Cardiac muscle cell (in vitro differentiated cells and primary cell): ENCODE measurements around the gene SRRT. TPM values are rescaled to one million over a fixed set of nuclear protein-coding genes. Genes with fewer than 3 reads are reported as not detected.

ENCODE experiments used
- DNase-seq, 2 donors: peaks; one replicate each; pipeline versions ENCODE4 v3.0.0 to v3.0.0-alpha.2; 2010 to 2017; ENCODE audit warnings: low read depth in 1 of 2, low spot score in 1 of 2
- H3K27ac ChIP-seq: fragments of 200-600 bp; sonication (generic); 2 replicates; pipeline ENCODE4 v1.5.1; 2016
- H3K27me3 ChIP-seq: fragments of 200-600 bp; sonication (generic); 2 replicates; pipeline ENCODE4 v1.6.0; 2016; ENCODE audit warnings: control low read depth
- H3K36me3 ChIP-seq: fragments of 200-600 bp; sonication (generic); 2 replicates; pipeline ENCODE4 v1.5.1; 2016; ENCODE audit warnings: control low read depth
- H3K4me1 ChIP-seq: fragments of 200-600 bp; sonication (generic); 2 replicates; pipeline ENCODE4 v1.8.1; 2017; ENCODE audit warnings: low read depth, mild to moderate bottlenecking, mixed run types
- H3K4me3 ChIP-seq: fragments of 200-600 bp; sonication (generic); 2 replicates; pipeline ENCODE4 v1.5.1; 2016; ENCODE audit warnings: mild to moderate bottlenecking
- H3K9me3 ChIP-seq: fragments of 200-600 bp; sonication (generic); 2 replicates; pipeline ENCODE4 v1.5.1; 2017; ENCODE audit warnings: low read depth, mild to moderate bottlenecking, control low read depth
- polyA plus RNA-seq: library from polyadenylated mRNA; unstranded; fragments of >200 nt; fragmentation: Nextera tagmentation; extraction: Ambion mirVana; gene quantifications from 2 replicates; pipeline ENCODE4 v1.2.1, GENCODE V29; 2016
- total RNA-seq: library from RNA; depleted of rRNA; stranded (reverse); fragments of >200 nt; gene quantifications from 2 replicates; pipeline ENCODE4 v1.2.3, GENCODE V29; 2016
- TF ChIP-seq, protein P1 (sequence below): IDR thresholded peaks from 2 replicates; pipeline ENCODE4 v1.5.1; 2012; ENCODE audit warnings: low read depth, mild to moderate bottlenecking, low read length

SRRT gene
- total and polyA plus RNA-seq, 2 experiments from 2014 or later = 78.6 to 148 TPM

DNA sequence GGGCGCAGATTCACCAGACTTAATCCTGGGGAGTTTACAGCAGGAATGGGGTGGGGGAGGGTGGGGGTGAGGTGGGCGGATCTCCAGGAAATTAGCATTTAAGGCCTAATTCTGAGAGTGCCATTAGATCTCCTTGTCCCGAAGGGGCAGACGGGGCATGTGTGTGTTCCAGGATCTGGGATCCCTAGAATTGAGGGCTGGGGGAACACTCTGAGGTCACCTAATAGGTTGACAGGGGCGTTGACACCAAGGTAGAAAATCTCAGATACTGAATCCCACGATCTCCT, 38.1 kb upstream of the SRRT start:
- Histone ChIP-seq H3K4me1 (peaks cover 18% of the 10 kb centered on the region), H3K9me3 (no peaks in the 10 kb centered on the region), H3K4me3 (peak overlapping the region; percentile 15), H3K27ac (peak overlapping the region; percentile 59), H3K36me3 (no peaks in the 10 kb centered on the region), H3K27me3 (no peaks in the 10 kb centered on the region)
- TF ChIP-seq, protein P1, sequence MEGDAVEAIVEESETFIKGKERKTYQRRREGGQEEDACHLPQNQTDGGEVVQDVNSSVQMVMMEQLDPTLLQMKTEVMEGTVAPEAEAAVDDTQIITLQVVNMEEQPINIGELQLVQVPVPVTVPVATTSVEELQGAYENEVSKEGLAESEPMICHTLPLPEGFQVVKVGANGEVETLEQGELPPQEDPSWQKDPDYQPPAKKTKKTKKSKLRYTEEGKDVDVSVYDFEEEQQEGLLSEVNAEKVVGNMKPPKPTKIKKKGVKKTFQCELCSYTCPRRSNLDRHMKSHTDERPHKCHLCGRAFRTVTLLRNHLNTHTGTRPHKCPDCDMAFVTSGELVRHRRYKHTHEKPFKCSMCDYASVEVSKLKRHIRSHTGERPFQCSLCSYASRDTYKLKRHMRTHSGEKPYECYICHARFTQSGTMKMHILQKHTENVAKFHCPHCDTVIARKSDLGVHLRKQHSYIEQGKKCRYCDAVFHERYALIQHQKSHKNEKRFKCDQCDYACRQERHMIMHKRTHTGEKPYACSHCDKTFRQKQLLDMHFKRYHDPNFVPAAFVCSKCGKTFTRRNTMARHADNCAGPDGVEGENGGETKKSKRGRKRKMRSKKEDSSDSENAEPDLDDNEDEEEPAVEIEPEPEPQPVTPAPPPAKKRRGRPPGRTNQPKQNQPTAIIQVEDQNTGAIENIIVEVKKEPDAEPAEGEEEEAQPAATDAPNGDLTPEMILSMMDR = no peak
- no peak for DNase-seq

DNA sequence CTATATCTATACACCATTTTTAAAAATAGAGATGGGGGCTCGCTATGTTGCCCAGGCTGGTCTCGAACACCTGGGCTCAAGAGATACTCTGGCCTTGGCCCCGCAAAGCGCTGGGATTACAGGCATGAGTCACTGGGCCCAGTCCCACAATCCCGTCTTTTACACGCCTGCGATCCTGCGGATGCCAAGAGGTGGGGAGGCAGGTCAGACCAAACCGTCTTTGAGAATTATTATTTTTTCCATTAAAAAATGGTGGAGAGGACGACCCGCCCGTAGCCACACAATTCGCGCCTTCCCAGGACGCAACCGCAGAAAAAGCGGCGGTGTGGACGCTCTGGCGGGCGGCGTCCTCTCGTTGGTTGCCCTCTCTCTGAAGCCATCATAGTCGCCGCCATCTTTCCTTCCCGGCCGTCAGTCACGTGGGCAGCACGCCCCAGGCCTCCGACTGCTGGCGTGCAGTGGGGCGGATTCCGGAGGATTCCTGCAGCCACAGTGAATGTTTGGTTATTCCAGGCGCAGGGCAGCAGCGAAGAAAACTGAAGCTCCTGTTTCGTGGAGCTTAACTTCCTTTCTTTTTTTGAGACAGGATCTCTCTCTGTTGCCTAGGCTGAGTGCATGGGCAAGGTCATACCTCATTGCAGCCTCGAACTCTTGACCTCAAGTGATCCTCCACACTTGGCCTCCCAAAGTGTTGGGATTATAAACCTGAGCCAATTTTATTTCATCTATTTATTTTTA, 37.6 kb upstream of the SRRT start:
- Histone ChIP-seq H3K36me3 (no peaks in the 10 kb centered on the region), H3K9me3 (no peaks in the 10 kb centered on the region), H3K4me1 (peaks cover 18% of the 10 kb centered on the region), H3K4me3 (peak overlapping the region; percentile 15), H3K27ac (peak overlapping the region; percentile 59), H3K27me3 (no peaks in the 10 kb centered on the region)
- TF ChIP-seq, protein P1 = no peak
- DNase-seq = peak; percentile 93 to 96

DNA sequence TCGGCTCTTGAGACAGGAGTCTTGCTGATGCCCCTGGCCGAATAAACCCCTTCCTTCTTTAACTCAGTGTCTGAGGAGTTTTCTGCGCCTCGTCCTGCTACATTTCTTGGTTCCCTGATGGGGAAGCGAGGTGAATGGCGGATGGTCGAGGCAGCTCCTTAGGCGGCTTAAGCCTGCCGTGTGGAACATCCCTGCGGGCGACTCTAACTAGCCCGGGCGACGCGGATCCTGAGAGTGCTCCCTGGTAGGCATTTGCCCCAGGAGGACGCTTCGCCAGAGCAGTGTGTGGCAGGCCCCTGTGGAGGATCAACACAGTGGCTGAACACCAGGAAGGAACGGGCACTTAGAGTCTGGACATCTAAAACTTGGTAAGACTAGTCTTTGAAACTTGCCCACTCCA, 35.5 kb upstream of the SRRT start:
- H3K4me1 ChIP-seq = peaks cover 18% of the 10 kb centered on the region

DNA sequence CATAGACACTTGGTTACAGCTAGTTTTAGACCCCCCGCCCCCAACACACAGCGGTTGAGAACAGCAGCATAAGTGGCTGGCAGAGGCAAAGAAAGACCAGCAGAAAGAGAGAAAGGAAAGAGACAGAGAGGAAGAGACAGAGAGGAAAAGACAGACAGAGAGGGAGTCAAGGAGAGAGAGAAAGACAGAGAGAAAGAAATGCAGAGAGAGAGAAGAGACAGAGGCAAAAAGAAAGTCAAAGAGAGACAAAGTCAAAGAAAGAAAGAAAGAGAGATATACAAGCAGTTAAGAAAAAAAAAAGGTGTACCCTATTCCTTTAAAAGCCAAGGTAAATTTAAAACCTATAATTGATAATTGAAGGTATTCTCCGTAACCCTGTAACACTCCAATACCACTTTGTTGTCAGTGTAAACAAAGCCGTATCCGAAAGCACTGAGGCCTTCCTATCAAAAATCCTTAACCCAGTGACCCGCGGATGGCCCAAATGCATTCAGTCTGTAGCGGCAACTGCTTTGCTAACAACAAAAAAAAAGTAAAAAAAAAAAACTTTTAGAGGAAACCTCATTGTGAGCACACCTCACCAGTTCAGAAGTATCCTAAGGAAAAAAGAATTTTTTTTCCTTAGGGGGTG, 34.3 kb upstream of the SRRT start:
- Histone ChIP-seq H3K9me3 (no peaks in the 10 kb centered on the region), H3K4me1 (peaks cover 18% of the 10 kb centered on the region), H3K27me3 (no peaks in the 10 kb centered on the region), H3K36me3 (no peaks in the 10 kb centered on the region), H3K27ac (peak overlapping the region; percentile 74), H3K4me3 (no peak overlapping the region)
- no peak for DNase-seq
- TF ChIP-seq, protein P1 = no peak

More for the DNA sequence above, 35.5 kb upstream of the SRRT start:
- Histone ChIP-seq H3K9me3 (no peaks in the 10 kb centered on the region), H3K27me3 (no peaks in the 10 kb centered on the region), H3K4me3 (no peak overlapping the region), H3K36me3 (no peaks in the 10 kb centered on the region), H3K27ac (peak overlapping the region; percentile 51)
- DNase-seq = no peak
- TF ChIP-seq, protein P1 = no peak

DNA sequence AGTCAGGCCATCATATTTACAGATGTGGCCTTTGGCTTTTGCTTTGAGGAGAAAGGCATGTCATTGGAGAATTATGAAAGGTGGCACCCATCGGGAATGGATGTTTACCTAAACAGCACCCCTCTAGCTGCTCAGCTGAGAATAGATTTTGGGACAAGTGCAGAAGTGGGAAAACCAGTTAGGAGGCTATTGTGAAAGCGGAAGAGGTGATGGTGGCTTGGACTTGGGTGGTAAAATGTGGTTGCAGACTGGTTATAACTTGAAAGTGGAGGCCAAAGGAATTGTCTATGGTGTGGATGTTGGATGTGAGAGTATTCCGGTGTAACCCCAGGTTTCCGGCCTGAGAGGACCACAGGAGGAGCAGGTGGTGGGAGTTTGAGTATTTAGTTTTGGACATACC, 27.5 kb upstream of the SRRT start:
- TF ChIP-seq, protein P1 = no peak
- Histone ChIP-seq H3K27ac (no peak overlapping the region), H3K4me1 (no peaks in the 10 kb centered on the region), H3K9me3 (no peaks in the 10 kb centered on the region), H3K36me3 (no peaks in the 10 kb centered on the region), H3K27me3 (no peaks in the 10 kb centered on the region), H3K4me3 (no peak overlapping the region)
- no peak for DNase-seq
